ENCODE data around the gene CFAP100.

DNA sequence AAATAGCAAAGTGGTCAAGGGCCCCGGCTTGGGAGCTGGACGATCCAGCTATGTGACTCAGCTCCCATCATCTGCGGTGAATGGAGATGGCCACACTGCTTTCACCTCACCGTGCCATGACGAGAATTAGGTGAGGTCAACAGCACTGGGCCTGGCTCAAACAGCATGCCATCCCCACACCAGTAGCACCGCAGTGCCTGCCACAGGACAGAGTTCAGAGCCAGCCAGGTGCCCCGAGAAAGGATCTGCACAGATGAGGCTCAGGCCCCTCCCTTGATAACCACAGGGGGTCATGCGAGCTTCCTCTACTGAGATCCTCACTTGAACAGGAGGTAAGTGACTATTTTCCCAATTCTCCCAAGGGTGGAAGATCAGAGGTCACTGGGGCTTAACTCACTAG lies 51.6 kb downstream of the CFAP100 start:
- TF ChIP-seq, protein P1, sequence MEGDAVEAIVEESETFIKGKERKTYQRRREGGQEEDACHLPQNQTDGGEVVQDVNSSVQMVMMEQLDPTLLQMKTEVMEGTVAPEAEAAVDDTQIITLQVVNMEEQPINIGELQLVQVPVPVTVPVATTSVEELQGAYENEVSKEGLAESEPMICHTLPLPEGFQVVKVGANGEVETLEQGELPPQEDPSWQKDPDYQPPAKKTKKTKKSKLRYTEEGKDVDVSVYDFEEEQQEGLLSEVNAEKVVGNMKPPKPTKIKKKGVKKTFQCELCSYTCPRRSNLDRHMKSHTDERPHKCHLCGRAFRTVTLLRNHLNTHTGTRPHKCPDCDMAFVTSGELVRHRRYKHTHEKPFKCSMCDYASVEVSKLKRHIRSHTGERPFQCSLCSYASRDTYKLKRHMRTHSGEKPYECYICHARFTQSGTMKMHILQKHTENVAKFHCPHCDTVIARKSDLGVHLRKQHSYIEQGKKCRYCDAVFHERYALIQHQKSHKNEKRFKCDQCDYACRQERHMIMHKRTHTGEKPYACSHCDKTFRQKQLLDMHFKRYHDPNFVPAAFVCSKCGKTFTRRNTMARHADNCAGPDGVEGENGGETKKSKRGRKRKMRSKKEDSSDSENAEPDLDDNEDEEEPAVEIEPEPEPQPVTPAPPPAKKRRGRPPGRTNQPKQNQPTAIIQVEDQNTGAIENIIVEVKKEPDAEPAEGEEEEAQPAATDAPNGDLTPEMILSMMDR (IDR thresholded peaks at IDR 0.05; ENCODE audit: insufficient read depth, low read depth, low read length): no peak
- no peak for TF ChIP-seq EZH2 (IDR thresholded peaks at IDR 0.05; ENCODE audit: insufficient read depth, low read length)
